Measurements from ENCODE around the gene TMEM86B.
"Not testable (repeated sequence)": the region's sequence is repeated elsewhere in the genome, so short reads cannot be mapped to it uniquely, and the experiment has no call there.

The TMEM86B gene

DNA sequence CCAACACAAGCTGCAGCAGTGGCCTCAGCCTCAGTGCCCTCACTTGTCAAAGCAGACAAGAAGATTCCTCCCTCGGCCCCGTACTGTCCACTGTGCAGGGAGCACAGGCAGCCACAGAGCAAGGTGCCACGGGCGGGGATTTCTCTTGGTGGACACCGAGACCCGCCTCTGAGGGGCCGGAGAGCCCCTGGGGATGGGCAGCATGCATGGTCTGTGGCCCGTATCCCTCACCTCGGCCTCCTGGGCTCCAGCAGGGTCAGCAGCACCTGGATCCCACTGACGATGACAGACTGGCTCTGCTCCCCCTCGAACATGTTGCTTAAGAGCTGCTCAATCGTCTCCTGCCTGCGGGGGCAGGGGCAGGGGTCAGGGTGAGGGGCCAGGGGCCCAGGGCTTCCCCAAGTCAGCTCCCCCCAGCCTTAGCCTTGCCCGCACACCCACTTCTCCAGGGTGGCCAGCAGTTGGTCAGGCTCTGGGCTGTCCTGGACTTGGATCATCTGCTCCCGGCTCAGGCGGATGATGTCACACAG lies 13.4 kb upstream of the TMEM86B start:
- no peak for DNase-seq

DNA sequence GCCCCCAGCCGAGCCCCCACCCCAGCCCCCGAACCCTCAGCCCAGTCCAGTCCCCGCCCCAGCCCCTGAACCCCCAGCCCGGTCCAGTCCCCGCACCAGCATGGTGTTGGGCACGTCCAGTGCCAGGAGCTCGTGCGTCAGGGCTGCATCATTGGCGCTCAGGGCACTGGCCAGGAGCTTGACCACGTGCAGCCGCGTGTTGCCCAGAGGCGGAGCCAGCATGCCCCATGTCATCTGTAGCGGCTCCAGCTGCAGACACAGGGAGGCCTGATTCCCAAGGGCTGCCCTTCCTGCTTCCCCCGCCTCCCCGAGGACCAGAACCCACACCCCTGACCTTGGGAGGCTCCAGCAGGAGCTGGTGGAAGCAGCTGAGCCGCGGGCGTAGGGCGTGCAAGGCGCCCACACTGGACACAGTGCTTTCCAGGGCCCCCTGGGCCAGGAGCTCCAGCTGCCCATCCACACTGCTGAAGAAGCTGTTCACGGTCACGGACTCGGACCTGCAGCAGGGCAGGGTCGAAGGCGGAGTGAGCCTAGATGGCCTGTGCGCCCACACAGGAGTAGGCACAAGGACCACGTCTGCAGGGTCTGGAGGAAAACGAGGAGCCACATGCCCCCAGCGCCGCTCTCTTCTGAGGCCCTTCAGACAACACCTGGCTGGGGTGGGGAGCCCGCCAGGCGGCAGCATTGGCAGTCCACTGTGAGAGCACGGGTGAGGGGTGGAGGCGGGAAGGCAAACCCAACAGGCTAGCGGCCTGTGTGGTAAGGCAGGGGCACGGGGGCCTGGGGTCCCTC lies 12.8 kb upstream of the TMEM86B start:
- no peak for DNase-seq

DNA sequence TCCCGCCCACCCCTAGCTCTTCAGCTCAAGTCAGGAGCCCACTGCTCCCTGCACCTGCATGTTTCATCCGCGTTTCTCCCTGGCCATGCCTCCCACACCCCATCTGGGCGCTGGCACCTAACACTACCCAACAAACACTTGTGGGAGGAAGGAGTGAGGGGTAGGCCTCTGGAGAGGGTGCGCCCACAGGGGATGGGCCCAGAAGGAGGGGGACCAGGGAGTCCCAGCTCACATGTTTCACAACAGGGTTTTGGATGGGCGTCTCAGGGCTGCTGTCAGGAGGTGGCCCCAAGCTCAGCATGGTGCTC lies 12.1 kb upstream of the TMEM86B start:
- no peak for DNase-seq

DNA sequence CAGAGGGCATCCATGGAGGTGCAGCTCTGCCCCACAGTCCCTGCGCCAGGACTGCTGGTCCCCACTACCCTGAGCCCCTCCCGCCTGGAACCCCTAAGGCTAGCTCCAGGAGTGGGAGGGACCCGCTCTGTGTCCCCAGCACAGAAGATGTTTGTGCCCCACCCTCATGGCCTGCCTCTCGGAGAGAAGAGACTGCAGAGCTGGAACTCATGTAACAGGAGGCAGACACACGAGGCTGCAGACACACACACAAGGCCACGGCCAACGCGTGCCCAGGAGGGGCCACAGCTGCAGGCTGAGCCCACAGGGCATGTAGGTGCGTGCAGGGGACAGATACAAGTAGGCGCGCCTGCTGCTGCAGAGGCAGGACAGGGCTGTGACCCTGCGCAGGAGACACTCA lies 10.4 kb upstream of the TMEM86B start:
- no peak for DNase-seq

DNA sequence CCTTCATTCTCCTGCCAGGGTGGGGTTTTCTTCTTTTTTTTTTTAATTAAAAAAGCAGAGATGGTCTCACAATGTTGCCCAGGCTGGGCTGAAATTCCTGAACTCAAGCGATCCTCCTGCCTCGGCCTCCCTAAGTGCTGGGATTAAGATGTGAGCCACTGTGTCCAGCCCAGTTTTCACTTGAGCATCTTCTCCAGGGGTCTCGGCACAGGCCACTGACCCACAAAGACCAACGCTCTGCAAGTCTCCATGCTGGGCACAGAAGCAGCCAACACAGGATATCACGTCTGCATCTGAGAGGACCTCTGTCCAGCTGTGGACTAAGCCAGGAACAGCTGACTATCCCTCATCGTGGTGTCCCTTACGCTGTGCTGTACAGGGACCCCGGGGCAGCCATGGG lies 9.5 kb upstream of the TMEM86B start:
- DNase-seq = no peak

DNA sequence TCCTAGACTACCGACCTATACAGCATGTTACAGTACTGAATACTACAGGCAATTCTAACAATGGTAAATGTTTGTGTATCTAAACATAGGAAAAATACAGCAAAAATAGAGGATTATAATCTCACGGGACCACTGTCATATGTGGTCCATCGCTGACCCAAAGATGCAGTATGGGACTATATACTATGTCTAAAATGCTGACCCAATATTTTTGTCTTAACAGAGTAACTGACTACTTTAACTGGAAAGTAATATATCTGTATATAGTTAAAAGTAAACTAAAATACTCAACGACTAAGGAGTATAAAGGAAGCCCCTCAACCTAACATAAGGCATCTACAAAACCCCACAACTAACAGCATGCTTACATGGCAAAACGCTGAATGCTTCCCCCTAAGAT lies 4.4 kb upstream of the TMEM86B start:
- DNase-seq = no peak

DNA sequence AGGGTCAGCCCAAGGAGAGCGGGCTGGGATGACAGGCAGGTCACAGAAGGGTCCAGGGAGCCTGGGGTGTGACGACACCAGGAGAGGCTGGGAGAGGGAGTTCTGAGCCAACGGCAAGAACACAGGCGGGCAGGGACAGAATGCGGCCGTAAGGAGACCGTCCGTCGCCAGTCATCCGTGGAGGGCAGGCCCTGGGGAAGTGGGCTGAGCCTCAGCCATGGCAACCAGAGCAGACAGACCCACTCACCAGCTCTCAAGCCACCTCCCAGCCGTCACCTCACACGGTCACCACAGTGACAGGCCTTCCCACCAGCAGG lies 3.7 kb upstream of the TMEM86B start:
- DNase-seq = no peak

DNA sequence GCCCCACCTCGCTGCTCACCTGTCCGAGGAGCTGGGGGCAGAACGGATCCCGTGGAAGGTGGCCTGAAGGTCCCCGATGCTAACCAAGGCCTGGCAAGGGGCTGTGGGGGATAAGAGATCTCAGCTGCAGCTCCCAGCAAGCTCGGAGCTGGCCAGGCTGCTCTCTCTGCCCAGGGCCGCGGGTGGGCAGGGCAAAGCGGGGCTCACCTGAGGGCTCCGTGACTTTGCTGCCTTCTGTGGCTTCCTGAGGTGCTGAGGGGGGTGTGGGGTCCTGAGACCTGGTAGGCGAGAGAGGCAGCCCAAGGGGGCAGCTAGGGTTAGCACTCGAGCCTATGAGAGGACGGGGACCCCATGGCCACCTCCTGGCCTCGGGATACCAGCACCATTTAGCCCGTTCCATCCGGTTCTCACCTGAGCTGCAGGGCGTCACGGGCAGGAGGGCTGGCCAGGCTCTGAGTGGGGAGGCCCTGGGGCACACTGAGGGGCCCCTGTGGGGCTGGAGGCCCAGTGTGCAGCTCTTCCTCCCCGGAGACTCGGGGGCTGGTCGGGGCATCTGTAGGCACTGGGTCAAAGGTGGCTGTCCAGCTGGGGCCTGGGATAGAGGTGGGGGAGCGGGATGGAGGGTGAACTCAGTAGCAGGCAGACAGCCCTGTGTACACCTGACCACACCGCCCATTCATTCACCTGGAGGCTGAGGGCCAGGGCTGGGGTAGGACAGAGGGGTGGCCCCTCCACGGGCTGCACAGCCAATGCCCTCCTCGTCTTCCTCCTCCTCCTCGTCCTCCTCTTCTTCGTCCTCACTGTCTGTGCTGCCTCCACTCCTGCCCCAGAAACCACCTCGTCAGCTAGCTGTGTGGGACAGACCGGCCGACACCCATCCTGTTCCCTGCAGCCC lies 3.1 kb upstream of the TMEM86B start:
- DNase-seq = no peak

DNA sequence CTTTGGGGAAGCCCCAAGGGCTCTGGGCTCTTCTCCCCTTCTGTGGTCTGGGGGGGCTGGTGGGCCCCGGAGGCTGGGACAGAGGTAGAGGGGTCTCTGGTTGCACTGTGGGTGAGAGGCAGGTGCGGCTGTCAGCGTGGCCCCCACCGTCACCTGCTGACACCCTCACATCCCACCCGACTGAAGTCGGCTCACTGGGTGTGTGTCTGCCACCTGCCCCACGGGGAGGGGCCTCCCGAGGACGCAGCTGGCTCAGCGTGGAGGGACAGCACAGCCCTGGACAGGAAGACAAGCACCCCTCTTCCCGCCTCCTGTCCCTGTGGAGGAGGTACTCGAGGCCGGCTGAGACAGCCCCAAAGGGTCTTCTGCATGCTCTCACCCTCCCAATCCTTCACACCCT lies 2.2 kb upstream of the TMEM86B start:
- DNase-seq = no peak

DNA sequence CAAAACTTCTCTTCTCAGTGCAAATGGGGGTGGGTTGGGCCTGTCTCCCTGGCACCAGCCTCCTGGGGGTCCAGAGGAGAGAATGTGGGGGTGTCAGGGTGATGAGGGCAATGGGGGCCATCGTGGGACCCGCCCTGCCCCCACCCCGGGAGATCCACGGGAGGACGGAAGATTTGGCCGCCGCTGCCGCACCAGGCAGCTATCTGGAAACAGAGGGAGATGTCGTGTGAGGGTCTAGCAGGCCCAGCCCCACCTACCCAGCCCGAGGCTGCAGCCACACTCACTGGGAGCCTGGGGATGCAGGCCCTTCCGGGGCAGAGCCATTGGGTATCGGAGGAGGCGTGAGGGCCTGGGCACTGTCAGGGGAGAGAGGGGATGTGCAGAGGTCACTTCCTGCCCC lies 1.8 kb upstream of the TMEM86B start:
- no peak for DNase-seq

DNA sequence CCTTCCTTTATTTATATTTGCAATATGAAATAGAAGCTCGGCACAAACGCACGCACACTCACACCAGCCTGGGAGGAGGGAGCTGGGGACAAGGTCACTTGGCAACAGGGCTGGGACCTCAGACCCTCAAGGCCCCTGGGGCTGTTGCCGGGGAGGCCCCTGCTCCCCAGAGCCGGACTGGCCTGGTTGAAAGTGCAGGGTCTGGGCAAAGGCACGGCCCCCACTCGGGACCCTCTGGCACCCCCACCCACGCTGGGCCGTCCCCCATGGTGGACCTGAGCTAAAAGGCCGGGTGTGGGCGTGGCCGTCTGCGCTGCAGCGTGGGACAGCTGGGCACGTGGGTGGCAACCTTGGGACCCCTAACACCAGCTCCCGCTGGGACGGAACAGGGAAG lies 1.2 kb upstream of the TMEM86B start:
- no peak for DNase-seq

DNA sequence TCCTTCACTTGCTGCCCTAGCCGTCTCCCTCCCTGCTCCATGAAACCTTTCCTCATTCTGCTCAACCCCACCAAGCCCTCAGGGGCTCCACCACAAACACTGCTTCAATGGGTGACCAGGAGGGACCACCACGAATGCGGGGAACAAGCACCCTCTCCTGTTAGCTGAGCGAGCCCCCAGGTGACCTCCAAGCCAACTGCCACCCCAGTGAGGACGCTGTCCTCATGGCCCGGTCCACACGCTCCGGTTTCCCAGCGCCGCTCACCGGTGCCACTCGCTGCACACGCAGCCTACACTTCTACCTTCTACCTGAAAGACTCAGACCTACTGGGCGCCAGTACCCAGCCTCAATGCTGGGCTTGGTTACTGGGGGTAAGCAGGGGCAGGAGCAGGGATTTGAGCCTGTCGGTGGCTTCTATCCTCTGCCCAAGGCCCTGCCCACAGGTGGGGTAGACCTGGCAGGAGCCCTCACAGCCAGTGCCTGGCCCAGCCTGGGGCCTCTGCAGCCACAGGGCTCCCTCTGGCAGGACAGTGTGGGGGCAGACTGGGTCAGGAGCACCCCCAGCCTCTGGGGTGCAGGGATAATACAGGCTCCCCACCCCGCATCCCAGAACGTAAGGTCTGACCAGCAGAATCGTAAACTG lies 704 bp upstream of the TMEM86B start:
- DNase-seq = no peak

DNA sequence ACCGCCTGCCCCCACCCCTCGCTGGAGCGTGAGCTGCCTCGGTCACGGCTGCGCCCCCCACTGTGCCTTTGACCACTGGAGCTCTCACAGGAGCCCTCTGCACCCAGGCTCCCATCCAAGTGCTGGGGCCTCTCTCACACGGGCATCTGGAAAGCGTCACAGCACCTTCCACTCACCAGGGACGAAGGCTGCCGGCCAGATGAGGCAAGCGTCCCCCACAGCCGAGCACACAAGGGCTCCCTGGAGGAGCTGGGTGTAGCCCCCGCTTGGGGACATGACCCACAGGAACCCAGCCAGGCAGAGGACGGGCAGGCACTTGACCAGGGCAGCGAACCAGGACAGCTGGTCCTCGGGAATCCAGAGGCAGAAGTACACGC lies 560 bp downstream of the TMEM86B start:
- DNase-seq = no peak

DNA sequence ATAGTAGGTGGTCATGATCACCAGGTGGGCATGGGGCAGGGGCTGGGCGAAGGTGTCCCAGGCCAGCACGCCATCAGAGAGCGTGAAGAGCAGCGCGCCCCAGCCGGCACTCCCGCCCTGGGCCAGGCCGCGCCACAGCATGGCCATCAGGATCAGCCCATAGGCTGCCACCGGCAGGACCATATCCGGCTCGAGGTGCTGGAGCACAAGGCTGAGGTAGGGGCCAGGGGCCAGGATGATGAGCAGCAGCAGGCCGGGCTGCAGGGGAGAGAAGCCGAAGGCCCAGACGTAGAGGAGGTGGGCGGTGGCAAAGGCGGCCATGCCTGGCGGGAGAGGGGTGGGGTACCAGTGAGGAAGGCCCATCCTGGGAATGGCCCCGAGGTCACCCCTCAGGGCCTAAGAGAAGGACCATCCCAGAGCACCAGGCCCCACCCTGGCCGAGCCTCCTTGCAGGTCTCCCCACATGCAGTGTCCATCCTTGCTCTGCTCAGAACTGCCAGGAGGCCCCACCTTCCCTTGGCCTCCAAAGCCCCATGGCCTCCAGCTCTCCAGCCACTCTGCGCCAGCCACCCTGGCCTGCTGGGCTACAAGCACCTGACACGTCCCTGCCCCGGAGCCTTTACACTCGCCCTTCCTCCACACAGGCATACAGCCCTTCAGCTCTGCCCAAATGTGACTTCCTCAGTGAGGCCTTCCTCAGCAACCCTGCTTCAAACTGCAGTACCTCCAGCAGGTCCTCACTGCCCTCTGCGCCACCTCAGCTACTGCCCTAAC lies 1.1 kb downstream of the TMEM86B start:
- DNase-seq = no peak

DNA sequence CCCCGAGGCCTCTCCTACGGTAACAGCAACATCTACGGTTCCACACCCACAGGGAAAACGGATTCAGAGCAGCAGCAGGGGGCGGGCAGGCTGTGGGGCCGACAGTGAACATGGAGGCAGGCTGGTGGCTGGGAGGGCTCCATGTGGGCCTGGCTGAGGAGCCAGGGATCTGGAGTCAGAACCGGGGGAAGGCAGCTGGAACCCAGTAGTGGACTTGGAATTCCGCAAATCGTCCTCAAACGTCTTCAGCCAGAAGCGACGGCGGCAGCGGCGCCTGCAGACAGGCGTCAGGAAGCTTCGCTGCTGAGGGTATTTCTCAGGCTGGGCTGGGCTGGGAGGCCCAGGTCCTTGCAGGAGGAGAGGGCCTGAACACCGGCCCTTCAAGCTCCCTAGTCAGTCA lies 1.8 kb downstream of the TMEM86B start:
- DNase-seq = no peak

DNA sequence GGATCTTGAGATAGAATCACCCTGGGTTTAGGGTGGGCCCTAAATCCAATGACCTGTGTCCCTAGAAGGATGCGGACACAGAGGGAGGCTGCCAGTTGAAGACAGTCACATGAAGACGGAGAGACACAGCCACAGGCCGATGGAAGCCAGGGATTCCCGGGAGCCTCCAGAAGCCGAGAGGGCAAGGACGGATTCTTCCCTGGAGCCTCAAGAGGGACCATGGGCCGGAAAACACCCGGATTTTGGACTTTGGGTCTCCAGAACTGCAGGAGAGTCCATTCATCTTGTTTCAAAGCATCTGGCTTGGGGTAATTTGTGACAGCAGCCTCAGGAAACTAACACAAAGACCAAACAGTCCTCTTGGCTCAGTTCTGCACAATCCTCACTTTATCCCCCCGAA lies 2.3 kb downstream of the TMEM86B start:
- DNase-seq = no peak

DNA sequence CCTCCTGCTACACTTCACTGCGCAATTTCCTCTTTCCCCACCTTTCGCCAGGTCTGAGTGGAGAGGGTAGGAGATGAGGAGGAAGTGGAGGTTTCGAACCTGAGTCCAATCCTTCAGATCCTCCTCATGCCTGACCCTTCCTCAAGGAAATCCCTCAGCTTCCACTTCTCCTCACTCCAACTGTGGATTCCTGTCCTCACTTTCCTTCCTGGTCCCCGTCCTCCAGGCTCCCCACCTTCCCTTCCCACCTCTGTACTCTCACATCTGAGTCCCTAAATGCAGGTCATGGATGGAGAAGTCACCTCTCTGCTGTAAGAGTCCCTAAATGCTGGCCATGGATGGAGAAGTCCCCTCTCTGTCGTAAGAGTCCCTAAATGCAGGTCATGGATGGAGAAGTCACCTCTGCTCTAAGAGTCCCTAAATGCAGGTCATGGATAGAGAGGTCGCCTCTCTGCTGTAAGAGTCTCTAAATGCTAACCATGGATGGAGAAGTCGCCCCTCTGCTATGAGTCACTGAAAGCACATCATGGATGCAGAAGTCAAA lies 3.1 kb downstream of the TMEM86B start:
- no peak for DNase-seq

DNA sequence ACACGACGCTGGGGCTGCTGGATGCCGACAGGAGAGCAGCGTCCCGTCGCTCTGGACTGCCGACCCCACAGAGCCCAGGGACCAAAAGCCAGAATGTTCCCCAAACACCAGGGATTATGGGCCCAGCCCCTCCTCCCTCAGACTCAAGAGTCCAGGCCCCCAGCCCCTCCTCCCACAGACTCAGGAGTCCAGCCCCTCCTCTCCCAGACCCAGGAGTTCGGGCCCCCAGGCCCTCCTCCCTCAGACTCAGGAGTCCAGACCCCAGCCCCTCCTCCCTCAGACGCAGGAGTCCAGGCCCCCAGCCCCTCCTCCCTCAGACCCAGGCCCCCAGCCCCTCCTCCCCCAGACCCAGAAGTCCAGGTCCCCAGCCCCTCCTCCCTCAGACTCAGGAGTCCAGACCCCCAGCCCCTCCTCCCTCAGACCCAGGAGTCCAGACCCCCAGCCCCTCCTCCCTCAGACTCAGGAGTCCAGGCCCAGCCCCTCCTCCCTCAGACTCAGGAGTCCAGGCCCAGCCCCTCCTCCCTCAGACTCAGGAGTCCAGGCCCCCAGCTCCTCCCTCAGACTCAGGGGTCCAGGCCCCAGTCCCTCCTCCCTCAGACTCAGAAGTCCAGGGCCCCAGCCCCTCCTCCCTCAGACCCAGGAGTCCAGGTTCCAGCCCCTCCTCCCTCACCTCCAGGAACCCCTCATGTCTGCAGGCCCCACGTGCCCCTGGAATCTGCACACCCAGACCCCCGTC lies 3.7 kb downstream of the TMEM86B start:
- not testable (repeated sequence) for DNase-seq

DNA sequence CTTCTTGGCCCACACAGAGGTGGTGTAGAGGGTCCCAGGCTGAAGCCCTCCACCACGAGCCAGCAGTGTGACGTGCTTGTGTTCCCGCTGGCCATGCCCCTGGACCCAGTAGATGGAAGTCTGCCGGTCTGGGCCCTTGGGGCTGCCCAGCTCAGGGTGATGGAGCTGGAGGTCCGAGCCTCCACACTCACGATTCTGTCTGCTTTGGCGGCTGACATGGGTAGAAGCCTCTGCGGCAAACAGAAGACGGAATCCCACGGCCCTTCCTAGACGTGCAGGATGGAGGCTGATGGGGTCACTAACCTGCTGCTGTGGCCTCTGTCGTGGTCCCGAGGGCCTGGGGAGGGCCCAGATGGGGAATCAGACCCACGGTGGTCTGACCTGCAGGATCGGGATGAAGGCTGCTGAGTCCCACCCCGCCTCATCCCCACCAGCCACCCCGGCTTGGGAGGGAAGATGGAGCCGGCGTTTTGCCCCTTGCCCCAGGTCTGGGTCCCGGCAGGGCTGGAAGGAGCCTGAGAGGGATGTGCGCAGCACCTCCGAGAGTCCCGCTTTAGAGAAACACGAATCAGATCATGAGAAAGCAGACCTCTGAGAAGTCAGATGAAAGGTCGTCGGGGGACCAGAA lies 4.4 kb downstream of the TMEM86B start:
- DNase-seq = no peak

DNA sequence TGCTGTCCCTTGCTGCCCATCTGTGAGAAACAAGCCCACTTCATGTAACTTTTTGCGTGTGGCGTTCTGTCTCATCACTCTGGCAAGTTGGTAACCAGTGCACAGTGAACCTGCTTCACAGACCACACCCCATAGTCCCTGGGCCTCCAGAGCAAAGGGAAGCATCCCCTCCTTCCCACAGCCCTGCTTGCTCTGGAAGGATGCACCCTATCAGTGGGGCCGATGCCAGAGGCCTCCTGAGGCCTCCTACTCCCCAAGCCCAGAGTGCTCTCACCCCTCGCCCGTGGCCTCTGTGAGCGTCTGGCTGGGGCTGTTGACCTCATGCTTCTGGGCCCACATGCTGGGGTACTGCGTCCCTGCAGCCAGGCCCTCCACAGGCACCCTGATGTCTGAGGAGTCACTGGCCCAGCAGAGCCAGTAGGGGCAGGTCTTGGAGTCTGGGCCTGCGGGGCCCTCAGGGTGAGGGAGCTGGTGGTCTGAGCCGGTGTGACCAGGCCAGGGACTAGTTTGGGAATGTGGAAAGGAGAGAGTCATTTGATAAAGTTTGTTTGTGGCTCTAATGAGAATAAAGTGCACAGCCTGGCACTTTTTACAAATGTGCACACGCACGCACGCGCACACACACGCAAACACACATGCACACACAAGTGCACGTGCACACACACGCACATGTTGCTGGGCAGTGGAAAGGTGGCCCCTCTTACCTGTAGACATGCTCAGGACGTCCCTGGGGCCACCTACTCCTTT lies 5.1 kb downstream of the TMEM86B start:
- DNase-seq = no peak

DNA sequence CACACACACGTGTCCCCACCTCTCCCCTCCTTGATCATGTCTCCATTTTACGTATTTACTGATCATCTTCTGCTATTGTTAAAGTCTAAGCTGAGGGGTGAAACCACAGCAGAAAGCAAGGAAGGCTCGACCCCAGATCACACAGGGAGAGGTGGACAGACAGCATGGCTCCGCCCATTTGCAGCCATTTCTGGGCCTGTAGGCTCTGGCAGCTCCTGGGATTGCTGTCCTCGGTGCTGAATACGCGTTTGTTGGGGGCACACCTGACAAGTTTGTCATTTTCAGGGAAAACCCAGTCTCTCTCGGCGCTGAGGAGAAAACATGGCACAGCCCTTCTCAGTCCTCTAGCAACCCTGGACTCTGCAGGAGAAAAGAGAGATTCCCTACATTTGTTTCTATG lies 8.0 kb downstream of the TMEM86B start:
- DNase-seq = no peak
